Measurements from ENCODE around the gene AFAP1L2. TPM values are rescaled to one million over a fixed set of nuclear protein-coding genes. Genes with fewer than 3 reads are reported as not detected.

The AFAP1L2 gene
- total RNA-seq, 1 donor from 2014 or later, result 8.1 TPM

DNA sequence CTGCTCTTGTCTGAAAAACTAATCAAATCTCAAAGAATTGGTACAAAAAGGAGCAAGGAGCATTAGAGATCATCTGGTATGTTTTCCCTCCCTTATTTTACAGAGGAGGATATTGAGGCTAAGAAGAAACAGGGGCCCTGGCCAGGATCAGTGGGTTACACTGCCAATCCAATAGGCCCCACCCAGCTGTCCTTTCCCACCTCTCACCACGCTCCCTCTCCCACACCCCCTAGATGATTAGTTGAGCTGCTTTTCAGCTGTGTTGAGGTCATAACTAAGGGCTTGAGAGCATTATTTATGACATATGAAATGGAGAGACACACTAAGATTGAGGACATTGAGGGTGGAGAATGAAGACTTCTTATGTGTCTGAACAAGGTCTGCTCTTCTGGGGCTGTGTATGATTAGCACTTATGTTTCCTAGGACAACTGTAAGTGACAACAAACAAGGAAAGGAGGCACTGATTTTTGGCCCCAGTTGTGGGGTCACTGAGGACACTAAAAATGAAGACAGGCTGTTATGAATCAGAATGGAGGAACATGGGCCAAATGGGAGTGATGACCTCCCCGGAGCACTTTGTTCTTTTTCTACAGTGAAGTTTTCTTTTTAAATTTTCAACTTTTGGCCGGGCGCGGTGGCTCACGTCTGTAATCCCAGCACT is 138.8 kb downstream of the AFAP1L2 start:
- no peak for DNase-seq

DNA sequence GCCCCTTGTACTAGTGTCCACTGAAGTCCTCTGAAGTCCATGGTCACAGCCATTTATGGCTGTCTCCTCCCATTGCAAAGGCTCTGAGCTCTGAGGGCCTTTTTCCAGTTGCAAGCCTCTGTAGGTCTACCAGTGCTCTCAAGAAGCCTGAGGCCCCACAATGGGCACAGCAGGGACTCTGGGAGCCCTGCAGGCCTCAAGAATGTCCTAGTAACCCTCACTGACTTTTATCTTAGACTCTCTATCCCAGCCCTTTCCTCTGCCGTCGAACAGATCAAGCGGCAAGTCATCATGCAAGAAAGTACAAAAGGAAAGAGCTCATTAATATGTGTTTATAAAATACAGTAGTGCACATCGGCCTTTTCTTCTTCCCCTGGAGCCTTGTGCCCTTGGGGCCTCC is 141.8 kb downstream of the AFAP1L2 start:
- no peak for DNase-seq

DNA sequence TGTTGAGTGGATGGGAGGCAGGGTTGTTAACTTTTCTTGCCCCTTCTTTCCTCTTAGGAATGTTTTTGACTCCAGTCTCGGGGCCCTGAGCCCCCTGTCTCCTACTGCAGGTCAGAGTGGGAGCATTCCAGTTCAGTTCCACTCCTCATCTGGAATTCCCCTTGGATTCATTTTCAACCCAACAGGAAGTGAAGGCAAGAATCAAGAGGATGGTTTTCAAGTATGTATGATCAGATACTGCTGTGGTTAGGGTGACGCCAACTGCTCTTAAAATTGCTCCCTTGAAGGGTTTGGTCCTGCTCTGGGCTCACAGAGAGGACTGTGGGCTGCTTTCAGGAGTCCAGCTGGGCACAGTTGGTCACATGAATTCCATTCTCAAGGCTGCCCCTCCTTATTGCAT is 143.2 kb downstream of the AFAP1L2 start:
- DNase-seq, result no peak

DNA sequence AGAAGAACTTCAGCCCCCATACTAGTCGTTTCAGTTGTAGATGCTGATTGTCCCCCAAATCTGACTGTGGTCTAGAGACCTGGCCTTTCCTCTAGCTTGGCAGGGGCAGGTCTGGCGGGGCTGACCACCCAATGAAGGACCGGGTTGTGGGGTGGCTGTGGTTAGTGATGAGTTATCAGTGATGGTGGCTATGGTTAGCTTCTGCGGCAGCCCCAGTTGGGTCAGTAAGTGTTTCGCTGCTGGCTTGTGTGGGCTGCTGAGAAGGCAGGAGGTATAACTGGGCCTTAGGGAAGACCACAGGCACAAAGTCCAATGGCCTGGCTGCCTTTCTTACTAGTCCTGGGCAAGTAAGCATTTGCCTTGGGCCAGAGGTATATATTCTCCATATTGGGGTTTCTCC is 143.9 kb downstream of the AFAP1L2 start:
- no peak for DNase-seq

DNA sequence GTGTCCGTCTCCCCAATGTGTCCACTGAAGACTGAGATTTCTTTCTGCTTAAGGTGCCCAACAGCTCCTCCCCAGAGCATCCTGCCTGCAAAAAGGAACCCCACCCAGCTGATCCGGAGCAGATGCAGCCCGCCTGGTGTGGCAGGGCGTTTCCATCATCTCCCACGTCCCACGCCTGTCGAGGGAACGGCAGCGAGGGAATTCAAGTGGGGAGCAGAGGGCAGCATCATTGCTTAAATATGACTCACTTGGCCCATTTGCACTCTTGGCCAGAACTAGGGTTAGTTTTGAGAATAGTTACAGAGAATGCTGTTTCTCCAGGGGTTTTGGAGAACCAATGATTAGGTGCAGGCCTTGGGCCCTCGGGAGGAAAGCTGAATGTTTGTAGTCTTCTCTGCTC is 144.5 kb downstream of the AFAP1L2 start:
- DNase-seq, result no peak

DNA sequence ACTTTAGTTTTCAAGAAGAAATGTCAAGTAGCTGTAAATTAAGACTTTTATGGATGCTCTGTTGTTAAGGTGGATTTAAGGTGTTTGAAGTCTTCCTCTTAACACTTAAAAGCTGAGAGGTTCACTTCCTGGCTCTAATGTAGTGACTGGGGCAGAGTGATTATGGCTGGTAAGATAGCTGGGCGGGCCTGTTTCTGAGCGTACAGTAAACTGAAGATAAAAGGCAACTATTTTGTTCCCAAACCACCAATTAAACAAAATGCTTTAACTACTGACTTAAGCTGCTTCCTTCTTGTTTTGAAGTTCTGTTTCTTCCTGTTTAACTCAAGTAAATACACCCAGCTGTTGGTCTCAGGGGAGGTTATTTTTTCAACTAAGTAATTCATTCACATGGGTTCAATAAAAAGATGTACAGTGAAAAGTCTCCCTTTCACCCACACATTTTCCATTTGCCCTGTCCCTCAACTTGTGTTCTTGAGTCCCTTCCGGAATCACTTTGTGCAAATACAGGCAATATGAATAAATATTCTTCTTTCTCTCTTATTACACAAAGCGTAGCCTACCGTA is 145.9 kb downstream of the AFAP1L2 start:
- DNase-seq, result no peak

DNA sequence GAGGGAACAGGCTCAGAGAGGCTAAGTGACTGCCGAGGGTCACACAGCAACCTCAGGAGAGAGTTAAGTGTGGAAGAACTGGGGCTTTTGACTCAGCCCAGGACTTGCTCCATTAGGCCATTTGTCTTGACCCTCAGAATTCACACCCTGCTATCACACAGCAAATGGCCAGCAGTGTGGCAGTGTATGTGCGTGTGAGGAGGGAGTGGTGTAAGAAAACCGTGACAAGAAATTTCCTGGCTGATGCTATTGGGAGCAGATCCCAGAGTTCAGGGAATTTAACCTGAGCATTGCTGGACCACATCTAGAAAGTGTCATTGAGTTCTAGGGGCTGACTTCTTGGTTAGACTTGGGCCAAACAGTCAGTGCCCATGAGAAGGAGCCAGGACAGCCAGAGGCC is 146.8 kb downstream of the AFAP1L2 start:
- no peak for DNase-seq

DNA sequence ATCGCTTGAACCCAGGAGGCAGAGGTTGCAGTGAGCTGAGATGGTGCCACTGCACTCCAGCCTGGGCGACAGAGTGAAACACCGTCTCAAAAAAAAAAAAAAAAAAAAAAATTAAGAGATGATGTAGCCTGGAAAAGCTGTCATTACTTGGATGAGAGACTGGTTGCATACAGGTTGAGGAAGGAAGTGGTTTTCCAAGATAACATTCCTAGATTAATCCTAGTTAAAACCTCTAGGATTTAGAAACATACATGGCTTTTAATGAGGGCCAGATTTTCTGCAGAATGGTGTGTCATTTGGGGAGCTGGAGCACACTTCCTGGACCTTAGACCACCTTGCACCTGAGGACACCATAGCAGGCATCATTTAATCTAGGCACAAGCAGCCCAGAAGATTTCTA is 147.5 kb downstream of the AFAP1L2 start:
- DNase-seq, result no peak

DNA sequence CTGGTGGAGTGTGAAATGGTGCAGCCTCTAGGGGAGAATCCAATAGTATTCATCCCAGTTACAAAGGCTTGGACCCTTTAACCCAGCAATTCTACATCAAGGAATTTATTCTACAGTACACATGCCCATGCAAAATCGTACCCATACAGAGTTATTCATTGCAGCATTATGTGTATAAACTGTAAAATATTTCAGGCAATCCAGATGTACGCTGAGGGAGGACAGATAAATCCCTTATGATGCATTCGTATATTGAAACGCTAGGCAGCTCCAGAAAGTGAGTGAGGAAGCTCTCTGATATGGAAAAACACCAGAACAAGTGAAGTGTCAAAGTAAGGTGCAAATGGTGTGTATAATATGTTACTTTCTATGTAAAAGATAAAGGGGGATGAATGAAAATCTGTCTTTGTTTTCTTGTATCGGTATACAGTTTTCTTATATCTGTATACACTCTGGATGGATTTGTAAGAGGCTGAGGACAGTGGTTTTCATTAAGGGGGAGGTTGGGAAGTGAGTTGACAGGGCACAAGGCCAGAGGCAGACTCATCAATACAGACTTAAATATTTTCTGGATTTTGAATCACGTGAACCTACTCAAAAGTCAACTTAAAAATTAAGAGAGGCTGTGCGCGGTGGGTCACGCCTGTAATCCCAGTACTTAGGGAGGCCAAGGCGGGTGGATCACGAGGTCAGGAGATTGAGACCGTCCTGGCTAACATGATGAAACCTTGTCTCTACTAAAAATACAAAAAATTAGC is 148.1 kb downstream of the AFAP1L2 start:
- no peak for DNase-seq

DNA sequence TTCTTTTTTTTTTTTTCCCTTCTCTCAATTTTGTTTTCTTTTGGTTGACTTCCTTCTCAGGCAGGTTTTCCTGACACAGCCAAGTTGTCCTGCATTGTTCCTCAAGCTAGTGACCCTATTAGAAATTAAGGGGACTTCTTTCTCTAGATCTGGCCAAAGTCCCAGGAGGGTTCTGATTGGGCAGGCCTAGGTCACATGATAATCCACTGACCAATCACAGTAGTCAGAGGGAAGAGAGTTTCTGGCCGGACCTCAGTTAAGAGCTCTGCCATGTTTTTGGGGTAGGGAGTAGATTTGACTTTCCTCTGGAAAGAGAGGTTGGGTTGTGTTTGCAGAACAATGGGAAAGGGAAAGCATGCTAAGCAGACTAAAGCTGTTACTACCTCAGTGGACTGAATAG is 149.1 kb downstream of the AFAP1L2 start:
- DNase-seq, result no peak

DNA sequence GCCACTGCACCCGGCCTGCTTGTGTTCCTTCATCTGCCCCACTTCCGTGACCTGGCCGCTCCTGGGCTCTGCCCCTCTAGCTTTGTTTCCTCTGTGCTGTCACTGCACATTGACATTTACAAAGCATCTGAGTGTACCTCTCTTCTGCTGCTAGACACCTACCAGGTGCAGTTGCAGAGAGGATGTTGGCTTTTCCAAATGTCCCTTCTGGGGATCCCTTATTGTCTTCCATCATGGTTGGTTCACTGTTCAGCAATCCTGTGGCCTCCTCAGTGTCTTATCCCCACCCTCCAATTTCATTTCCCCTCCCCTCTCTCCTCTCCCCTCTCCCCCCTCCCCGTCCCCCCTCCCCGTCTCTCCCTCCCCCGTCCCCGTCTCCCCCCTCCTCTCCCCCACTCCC is 151.4 kb downstream of the AFAP1L2 start:
- no peak for DNase-seq

DNA sequence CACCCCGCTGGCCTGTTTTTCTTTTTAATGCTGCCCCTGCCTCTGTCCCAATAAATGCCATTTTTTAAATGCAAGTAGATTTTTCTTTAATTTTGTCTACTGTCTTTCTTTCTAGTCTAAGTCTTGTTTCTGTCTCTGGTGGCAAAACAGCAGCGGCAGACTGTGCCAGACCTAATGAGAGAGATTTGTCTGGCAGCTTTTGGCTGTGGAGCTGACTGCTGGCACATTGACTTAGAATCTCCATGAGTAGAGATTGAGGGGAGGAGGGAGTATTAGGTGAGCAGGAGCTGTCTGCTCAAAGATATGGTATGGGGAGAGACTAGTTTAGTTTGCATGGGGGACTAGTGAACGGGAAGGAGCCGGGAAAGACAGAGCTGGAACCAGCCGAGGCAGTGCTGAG is 152.2 kb downstream of the AFAP1L2 start:
- no peak for DNase-seq

DNA sequence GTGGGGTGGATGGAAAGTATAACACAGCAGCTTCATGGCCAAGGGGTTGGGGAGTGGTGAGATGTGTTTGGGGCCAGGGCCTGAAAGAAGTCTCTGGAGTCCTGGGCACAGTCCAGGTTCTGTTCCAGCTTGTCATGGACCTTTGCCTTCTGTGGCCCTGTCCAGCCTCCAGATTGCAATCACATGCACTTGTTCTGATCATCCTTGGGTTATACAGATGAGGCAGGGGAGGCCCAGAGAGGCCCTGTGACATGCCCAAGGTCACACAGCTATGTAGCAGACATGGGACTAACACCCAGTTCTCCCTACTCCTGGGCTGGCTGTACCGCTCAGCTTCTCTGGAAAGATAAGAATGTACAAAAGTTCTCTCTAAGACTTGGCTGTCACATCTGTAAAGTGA is 153.6 kb downstream of the AFAP1L2 start:
- no peak for DNase-seq

DNA sequence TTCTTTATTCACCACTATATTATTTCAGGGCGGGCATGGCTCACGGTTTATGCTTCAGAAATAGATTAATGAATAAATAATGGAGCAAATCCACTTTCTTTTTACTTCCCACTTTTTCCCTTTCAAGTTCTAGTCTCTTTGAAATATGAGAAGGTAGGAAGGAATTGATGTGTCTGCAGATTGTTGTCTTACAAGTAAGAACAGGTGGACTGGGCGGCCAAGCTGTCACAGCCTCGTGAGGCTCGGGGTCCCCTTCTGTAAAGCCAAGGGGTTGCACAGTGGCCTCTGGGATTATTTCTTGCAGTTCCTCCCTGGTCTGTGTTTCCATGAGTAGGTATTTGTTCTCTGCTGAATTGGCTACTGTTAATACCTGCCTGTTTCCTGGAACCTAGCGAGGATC is 154.1 kb downstream of the AFAP1L2 start:
- no peak for DNase-seq

DNA sequence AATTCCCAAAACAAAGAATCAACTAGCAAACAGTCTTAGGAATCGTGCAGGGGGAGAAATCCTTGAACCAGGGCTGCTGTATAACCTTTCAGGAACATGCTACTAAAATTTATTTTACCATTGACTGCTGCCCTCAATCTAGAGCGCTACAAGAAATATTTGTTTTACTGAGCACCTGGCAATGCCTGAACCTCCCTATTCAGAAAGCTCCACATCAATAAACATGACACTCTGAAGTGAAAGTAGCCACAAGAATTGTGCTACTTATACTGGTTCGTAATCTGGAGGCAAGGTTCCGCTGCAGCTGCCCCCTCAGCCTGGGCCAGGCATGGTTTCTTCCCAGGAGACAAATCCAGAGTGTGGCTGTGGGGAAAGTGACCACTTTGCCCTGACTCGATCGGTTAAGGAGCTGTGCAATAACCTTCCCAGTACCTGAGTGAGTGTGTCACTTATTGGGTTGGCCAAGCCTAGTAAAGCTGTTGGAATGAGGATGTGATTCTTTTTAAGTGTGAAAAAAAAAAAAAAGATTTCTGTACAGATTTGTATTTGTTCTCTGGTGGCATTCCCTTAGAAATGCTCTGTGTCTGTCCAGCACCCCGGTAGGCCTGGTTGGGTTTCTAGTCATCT is 157.5 kb downstream of the AFAP1L2 start:
- no peak for DNase-seq

DNA sequence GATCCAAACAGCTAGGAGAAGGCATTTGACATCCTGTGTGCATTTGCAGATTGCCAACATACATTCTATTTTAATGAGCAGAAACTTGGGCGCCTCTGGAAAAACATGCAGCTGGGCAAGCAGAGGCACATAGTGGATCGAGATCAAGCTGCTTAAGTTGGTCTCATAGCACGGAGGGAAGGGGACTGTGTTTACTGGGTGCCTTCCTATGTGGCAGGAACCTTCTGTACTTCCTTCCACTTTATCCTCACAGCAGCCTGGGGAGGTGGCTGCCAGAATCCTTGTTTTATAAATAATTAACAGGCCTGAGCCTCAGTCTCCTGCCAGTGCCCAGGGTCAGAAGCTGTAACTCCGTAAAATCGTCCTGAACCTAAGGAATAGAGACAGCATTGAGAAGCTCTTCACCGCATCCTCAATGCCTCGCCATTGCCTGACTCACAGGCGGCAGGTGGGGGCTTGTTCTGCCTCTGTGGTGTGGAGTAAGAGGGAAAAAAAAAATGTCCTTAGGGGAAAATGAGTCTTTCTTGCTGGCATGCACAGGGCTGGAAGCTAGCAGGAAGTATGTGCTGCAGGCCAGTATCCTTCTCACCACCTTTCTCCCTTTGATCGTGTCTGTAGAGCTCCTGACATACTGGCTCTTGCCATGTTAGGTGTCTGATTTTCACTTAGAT is 159.0 kb downstream of the AFAP1L2 start:
- DNase-seq, result no peak

Small RNA genes within 50 kb of the gene (small RNA-seq; reads per million reads assigned to genes)
- gene RN7SL384P, result not detected

Other genes starting within 250 kb of the AFAP1L2 start
- 64.4 TPM for gene CCDC186, start 230.3 kb downstream of the AFAP1L2 start, total RNA-seq
- under 0.01 TPM for gene TDRD1, start 225.1 kb downstream of the AFAP1L2 start, total RNA-seq
- 3.6 TPM for gene VWA2, start 165.2 kb downstream of the AFAP1L2 start, total RNA-seq